Measurements from ENCODE around the gene RHOXF1. TPM values are rescaled to one million over a fixed set of nuclear protein-coding genes. Genes with fewer than 3 reads are reported as not detected.
"Not testable (repeated sequence)": the region's sequence is repeated elsewhere in the genome, so short reads cannot be mapped to it uniquely, and the experiment has no call there.

RHOXF1 gene
- polyA plus RNA-seq (2011; rRNA removed) (not detected in 2 replicates), polyA minus RNA-seq (2011; rRNA and poly(A)+ RNA removed) (not detected in 2 replicates)

- no peak within 1 kb of the TSS for H3K4me3 ChIP-seq (ENCODE audit: low read depth, low read length)
- no peaks in the 10 kb centered on the region for H3K27me3 ChIP-seq (ENCODE audit: control insufficient read depth, insufficient read depth, low read length)
- CTCF ChIA-PET = no interaction called here
- POLR2A ChIA-PET = no interaction called here
- TF ChIP-seq CTCF (IDR thresholded peaks at IDR 0.05; ENCODE audit: insufficient read depth, low read depth, low read length) = no peak
- no peaks in the 10 kb centered on the region for H3K36me3 ChIP-seq (ENCODE audit: control insufficient read depth, insufficient read depth, low read length)
- DNase-seq (ENCODE audit: low read depth) = no peak
Measured at GRCh38 chrX:120115438-120115963, at the start of gene RHOXF1. Gene RHOXF1 (minus strand): TSS chrX:120115913. CDS start chrX:120115862, 51 bp downstream.

GRCh38 chrX:120159086-120159485, 43.4 kb upstream of the RHOXF1 start:
- H3K27me3 ChIP-seq (ENCODE audit: control insufficient read depth, insufficient read depth, low read length); CTCF ChIA-PET; H3K36me3 ChIP-seq (ENCODE audit: control insufficient read depth, insufficient read depth, low read length); POLR2A ChIA-PET; DNase-seq (ENCODE audit: low read depth); H3K4me3 ChIP-seq (ENCODE audit: low read depth, low read length): not testable (repeated sequence)

- H3K36me3 ChIP-seq (ENCODE audit: control insufficient read depth, insufficient read depth, low read length); H3K27me3 ChIP-seq (ENCODE audit: control insufficient read depth, insufficient read depth, low read length); DNase-seq (ENCODE audit: low read depth); H3K4me3 ChIP-seq (ENCODE audit: low read depth, low read length); POLR2A ChIA-PET; CTCF ChIA-PET: not testable (repeated sequence)
Measured at GRCh38 chrX:120158313-120158712, 42.6 kb upstream of the RHOXF1 start, which contains the start of gene RHOXF2. Gene RHOXF2 (plus strand): TSS chrX:120158613. CDS start chrX:120158751, 138 bp downstream.

GRCh38 chrX:120150109-120150744, 34.5 kb upstream of the RHOXF1 start:
- POLR2A ChIA-PET; H3K36me3 ChIP-seq (ENCODE audit: control insufficient read depth, insufficient read depth, low read length); CTCF ChIA-PET; DNase-seq (ENCODE audit: low read depth); H3K4me3 ChIP-seq (ENCODE audit: low read depth, low read length); H3K27me3 ChIP-seq (ENCODE audit: control insufficient read depth, insufficient read depth, low read length): not testable (repeated sequence)

- ChIA-PET CTCF (no interaction called here), POLR2A (no interaction called here)
- Histone ChIP-seq H3K36me3 (ENCODE audit: control insufficient read depth, insufficient read depth, low read length) (no peaks in the 10 kb centered on the region), H3K4me3 (ENCODE audit: low read depth, low read length) (no peak overlapping the region), H3K27me3 (ENCODE audit: control insufficient read depth, insufficient read depth, low read length) (no peaks in the 10 kb centered on the region)
- TF ChIP-seq CTCF (IDR thresholded peaks at IDR 0.05; ENCODE audit: insufficient read depth, low read depth, low read length) = no peak
- DNase-seq (ENCODE audit: low read depth) = no peak
Measured at GRCh38 chrX:120147537-120147936, 31.8 kb upstream of the RHOXF1 start.

- H3K4me3 ChIP-seq (ENCODE audit: low read depth, low read length); H3K27me3 ChIP-seq (ENCODE audit: control insufficient read depth, insufficient read depth, low read length); POLR2A ChIA-PET; H3K36me3 ChIP-seq (ENCODE audit: control insufficient read depth, insufficient read depth, low read length); DNase-seq (ENCODE audit: low read depth); CTCF ChIA-PET: not testable (repeated sequence)
Measured at GRCh38 chrX:120146323-120146722, 30.6 kb upstream of the RHOXF1 start.

GRCh38 chrX:120145295-120145925, 29.7 kb upstream of the RHOXF1 start:
- no peak overlapping the region for H3K4me3 ChIP-seq (ENCODE audit: low read depth, low read length)
- no peaks in the 10 kb centered on the region for H3K27me3 ChIP-seq (ENCODE audit: control insufficient read depth, insufficient read depth, low read length)
- ChIA-PET POLR2A (no interaction called here), CTCF (no interaction called here)
- TF ChIP-seq CTCF (IDR thresholded peaks at IDR 0.05; ENCODE audit: insufficient read depth, low read depth, low read length) = no peak
- H3K36me3 ChIP-seq (ENCODE audit: control insufficient read depth, insufficient read depth, low read length) = no peaks in the 10 kb centered on the region
- DNase-seq (ENCODE audit: low read depth) = no peak

Measured in BJ (cell line).